GM10266 (cell line): ENCODE measurements around the gene DLG3.

Experiments
- DNase-seq: peaks from one replicate; pipeline ENCODE4 v3.0.0; 2012; ENCODE audit errors: extremely low spot score
- TF ChIP-seq, protein P1 (sequence below): IDR thresholded peaks from 2 replicates; pipeline ENCODE4 v1.5.1; 2012; ENCODE audit warnings: mild to moderate bottlenecking, low read depth; ENCODE audit not compliant: control insufficient read depth, insufficient read depth; ENCODE audit errors: missing control alignments

Gene DLG3

DNA sequence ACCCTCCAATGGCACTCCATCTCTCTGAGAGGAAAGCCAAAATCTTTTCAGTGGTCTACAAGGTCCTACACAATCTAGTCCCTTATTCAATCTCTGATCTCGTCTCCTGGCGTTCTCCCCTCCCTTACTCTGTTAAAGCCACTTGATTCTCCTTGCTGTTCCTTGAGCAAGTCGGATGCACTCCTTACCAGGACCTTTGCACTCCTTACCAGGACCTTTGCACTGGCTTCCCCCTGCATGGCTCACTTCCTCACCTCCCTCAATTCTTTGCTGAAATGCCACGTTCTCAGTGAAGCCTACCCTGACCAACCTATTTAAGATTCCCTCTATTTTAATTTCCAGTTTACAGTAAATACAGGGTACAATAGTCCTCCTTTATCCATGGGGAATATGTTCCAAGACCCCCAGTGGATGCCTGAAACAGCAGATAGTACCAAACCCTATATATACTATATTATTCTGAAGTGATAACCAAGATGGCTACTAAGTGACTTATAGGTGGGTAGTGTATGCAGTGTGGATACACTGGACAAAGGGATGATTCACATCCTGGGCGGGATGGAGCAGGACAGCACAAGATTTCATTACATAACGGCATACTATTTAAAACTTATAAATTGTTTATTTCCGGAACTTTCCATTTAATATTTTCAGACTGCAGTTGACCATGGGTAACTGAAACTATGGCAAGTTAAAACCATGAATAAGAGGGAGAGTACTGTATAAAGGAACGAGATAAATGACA is 6.5 kb upstream of the DLG3 start:
- DNase-seq = no peak
- TF ChIP-seq, protein P1, sequence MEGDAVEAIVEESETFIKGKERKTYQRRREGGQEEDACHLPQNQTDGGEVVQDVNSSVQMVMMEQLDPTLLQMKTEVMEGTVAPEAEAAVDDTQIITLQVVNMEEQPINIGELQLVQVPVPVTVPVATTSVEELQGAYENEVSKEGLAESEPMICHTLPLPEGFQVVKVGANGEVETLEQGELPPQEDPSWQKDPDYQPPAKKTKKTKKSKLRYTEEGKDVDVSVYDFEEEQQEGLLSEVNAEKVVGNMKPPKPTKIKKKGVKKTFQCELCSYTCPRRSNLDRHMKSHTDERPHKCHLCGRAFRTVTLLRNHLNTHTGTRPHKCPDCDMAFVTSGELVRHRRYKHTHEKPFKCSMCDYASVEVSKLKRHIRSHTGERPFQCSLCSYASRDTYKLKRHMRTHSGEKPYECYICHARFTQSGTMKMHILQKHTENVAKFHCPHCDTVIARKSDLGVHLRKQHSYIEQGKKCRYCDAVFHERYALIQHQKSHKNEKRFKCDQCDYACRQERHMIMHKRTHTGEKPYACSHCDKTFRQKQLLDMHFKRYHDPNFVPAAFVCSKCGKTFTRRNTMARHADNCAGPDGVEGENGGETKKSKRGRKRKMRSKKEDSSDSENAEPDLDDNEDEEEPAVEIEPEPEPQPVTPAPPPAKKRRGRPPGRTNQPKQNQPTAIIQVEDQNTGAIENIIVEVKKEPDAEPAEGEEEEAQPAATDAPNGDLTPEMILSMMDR = no peak

DNA sequence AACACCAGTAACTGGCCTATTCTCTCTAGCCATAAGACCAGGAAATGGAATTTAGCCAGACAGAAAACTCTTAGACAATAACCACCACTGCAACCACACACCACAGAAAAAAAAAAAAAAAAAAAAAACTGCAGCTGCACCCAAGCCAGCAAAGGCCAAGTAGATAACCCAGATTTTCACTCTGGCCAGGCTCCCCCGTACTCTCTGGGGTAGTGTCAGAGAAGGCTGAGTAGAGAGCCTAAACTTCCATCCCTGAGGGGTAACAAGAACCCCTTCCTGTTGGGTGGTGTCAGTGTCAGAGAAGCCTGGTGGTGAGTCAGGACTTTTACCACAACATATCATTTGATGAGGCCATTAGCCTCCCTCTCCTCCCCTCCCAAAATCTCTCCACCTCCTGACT is 5.6 kb upstream of the DLG3 start:
- TF ChIP-seq, protein P1 = no peak
- DNase-seq = no peak

DNA sequence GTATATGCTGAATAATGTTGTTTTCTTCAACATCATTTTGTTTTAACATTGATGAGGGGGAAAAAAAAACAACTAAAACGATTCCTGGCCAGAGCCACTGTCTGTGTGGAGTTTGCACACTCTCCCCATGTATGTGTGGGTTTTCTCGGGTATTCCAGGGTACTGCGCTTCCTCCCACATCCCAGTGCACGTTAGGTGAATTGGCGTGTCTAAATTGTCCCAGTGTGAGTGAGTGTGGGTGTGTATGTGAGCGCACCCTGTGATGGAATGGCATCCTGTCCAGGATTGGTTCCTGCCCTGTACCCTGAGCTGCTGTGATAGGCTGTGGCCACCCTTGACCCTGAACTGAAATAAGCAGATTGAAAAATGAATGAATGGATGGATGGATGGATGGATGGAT is 2.4 kb upstream of the DLG3 start:
- TF ChIP-seq, protein P1 = no peak
- DNase-seq = no peak

DNA sequence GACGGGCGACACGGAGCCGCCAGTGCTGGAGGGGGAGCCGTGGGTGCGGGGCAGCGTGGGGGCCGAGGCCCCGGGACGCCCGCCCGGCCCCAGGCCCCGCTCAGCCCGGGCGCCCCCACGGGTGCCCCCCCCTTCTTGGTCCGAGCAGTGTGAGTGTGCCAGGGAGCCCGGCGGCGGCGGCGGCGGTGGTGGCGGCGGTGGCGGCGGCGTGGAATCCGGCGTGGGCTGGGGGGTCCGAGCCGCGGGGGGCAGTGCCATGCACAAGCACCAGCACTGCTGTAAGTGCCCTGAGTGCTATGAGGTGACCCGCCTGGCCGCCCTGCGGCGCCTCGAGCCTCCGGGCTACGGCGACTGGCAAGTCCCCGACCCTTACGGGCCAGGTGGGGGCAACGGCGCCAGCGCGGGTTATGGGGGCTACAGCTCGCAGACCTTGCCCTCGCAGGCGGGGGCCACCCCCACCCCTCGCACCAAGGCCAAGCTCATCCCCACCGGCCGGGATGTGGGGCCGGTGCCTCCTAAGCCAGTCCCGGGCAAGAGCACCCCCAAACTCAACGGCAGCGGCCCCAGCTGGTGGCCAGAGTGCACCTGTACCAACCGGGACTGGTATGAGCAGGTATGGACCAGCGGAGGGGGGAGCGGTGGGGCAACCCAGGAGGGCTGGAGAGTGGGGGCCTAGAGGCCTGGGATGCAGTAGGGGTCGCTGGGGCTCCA is 466 bp downstream of the DLG3 start:
- TF ChIP-seq, protein P1 = no peak
- no peak for DNase-seq

DNA sequence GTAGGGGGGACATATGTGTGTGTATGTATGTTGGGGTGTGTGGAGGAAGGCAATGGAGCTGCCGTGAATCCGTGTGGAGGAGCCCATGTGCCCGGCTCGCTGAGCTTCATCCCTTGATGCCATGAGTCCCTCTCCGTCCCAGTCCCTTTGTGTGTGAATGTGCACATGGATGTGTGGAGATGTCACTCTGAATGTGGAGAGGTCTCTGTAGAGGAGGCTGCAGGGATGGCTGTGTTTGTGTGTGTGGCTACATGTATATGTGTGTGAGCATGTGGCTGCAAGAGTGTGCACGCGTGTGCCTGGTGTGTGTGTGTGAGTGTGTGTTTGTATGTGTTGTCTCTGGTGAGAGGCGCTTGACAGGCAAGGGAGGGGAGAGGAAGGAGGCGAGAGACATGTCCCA is 1.3 kb downstream of the DLG3 start:
- no peak for DNase-seq

DNA sequence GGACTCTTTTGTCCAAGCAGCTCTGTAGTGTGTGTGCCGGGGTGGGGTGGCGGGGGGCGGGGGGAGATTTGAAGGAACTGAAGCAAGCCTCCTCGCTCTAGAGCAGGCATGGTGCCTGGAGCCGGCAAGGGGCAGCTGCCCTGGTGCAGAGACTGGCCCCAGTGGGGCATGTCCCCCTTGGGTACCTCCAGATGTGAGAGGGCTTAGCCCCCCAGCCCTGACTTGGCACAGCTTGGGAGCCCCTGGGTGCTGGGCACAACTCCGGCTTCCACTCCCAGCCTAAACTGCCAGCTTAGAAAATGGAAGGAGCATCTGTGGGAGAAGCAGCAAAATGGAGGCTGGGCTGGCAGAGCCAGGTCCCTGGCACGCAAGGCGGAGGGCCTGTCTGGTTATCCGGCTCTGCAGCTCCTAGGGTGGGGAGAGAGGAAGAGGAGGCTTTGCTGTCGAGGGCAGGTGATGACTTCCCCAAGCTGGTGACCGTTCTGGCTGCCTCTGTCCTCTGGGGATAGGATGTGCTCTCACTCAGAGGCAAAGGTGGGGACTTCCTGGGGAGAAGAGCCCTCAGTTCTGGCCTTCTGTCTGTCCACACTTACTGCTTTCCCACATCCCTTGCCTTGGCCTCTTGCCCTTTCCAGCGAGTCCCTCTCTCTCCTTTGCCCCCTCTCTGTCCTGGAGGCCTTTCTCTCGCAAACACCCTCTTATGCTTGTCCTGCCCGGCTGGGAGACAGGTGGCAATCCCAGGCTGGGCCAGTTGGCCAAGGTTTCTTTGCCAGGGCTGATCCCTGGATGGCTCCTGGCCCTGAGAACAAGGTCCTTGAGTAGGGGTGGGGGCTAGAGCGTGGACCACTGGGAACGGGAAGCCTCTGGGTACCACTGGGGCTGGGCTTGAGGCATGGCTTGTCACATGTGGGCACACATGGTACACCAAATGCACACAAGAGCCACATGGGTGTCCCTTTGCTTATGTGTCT is 2.0 kb downstream of the DLG3 start:
- TF ChIP-seq, protein P1 = no peak
- no peak for DNase-seq

More for the DNA sequence above, 1.3 kb downstream of the DLG3 start:
- TF ChIP-seq, protein P1 = no peak
